Stimulated activated CD4-positive, alpha-beta T cell treated with anti-CD3 and anti-CD28 coated beads, Interleukin-2, amount 100 ng/mL, for 48 hours (primary cell): ENCODE data around the gene IQSEC3.

Experiments used
- DNase-seq, 2 donors: peaks; one replicate each; pipeline ENCODE4 v3.0.0-alpha.2; 2020

IQSEC3 gene

GRCh38 chr12:84056-84455 is 17.5 kb downstream of the IQSEC3 start:
- no peak for DNase-seq

- no peak for DNase-seq
Observed at GRCh38 chr12:85191-85666, 18.7 kb downstream of the IQSEC3 start.

- no peak for DNase-seq
Observed at GRCh38 chr12:87315-87714, 20.7 kb downstream of the IQSEC3 start.

GRCh38 chr12:87856-88255 is 21.3 kb downstream of the IQSEC3 start:
- DNase-seq = no peak

GRCh38 chr12:89653-90052 is 23.1 kb downstream of the IQSEC3 start:
- no peak for DNase-seq

- DNase-seq = no peak
Observed at GRCh38 chr12:91213-91612, 24.6 kb downstream of the IQSEC3 start.

GRCh38 chr12:93266-94005 is 26.9 kb downstream of the IQSEC3 start:
- DNase-seq = no peak

- DNase-seq = no peak
Observed at GRCh38 chr12:96543-96942, 30.0 kb downstream of the IQSEC3 start.

GRCh38 chr12:98924-99352 is 32.4 kb downstream of the IQSEC3 start:
- no peak for DNase-seq

GRCh38 chr12:99605-100004 is 33.0 kb downstream of the IQSEC3 start:
- no peak for DNase-seq

- DNase-seq = peak in 1 of 2 donors; percentile 15
Observed at GRCh38 chr12:101969-102878, 35.7 kb downstream of the IQSEC3 start.

GRCh38 chr12:102879-103168 is 36.3 kb downstream of the IQSEC3 start:
- no peak for DNase-seq

GRCh38 chr12:103169-103981 is 36.8 kb downstream of the IQSEC3 start:
- DNase-seq = no peak

GRCh38 chr12:104551-105081 is 38.0 kb downstream of the IQSEC3 start:
- no peak for DNase-seq

GRCh38 chr12:105696-106095 is 39.1 kb downstream of the IQSEC3 start:
- no peak for DNase-seq

- no peak for DNase-seq
Observed at GRCh38 chr12:106118-106591, 39.6 kb downstream of the IQSEC3 start.

GRCh38 chr12:108594-108993 is 42.0 kb downstream of the IQSEC3 start:
- DNase-seq = no peak

- no peak for DNase-seq
Observed at GRCh38 chr12:109446-109845, 42.9 kb downstream of the IQSEC3 start.

- no peak for DNase-seq
Observed at GRCh38 chr12:109872-110271, 43.3 kb downstream of the IQSEC3 start.

GRCh38 chr12:111699-112493 is 45.3 kb downstream of the IQSEC3 start:
- DNase-seq = no peak

GRCh38 chr12:113347-113746 is 46.8 kb downstream of the IQSEC3 start:
- no peak for DNase-seq

- no peak for DNase-seq
Observed at GRCh38 chr12:114626-115211, 48.2 kb downstream of the IQSEC3 start.
